DOHH2 (cell line): ENCODE measurements around the gene UQCRH.

Source experiments
- H3F3A ChIP-seq: fragments of 200-600 bp; sonication (generic), shearing (Covaris generic); 2 replicates; pipeline ENCODE4 v1.6.0; 2016; ENCODE audit warnings: antibody characterized with exemption, mild to moderate bottlenecking; ENCODE audit not compliant: control insufficient read depth, insufficient read depth
- H3K27ac ChIP-seq: fragments of 200-600 bp; sonication (generic); 2 replicates; pipeline ENCODE4 v1.5.1; 2014; ENCODE audit warnings: low read depth, mild to moderate bottlenecking, low read length, moderate library complexity
- H3K27me3 ChIP-seq: fragments of 200-600 bp; sonication (generic); 2 replicates; pipeline ENCODE4 v1.6.1; 2014; ENCODE audit warnings: mild to moderate bottlenecking, low read length, mixed read lengths; ENCODE audit not compliant: control insufficient read depth
- H3K36me3 ChIP-seq: fragments of 200-600 bp; sonication (generic); 2 replicates; pipeline ENCODE4 v1.6.1; 2014; ENCODE audit warnings: mild to moderate bottlenecking, low read length, moderate library complexity, mixed read lengths; ENCODE audit not compliant: control insufficient read depth
- H3K4me1 ChIP-seq: fragments of 200-600 bp; sonication (generic); 2 replicates; pipeline ENCODE4 v1.6.1; 2014; ENCODE audit warnings: mild to moderate bottlenecking, low read length, mixed read lengths; ENCODE audit not compliant: control insufficient read depth
- H3K4me2 ChIP-seq: fragments of 200-600 bp; sonication (generic); 2 replicates; pipeline ENCODE4 v1.6.0; 2014; ENCODE audit warnings: mild to moderate bottlenecking, low read length, moderate library complexity
- H3K4me3 ChIP-seq: fragments of 200-600 bp; sonication (generic); 2 replicates; pipeline ENCODE4 v1.5.1; 2014; ENCODE audit warnings: mild to moderate bottlenecking, low read length, mixed read lengths
- H3K79me2 ChIP-seq: fragments of 200-600 bp; sonication (generic); 2 replicates; pipeline ENCODE4 v1.6.1; 2014; ENCODE audit warnings: mild to moderate bottlenecking, low read length, mixed read lengths; ENCODE audit not compliant: control insufficient read depth
- H3K9me2 ChIP-seq: fragments of 200-600 bp; sonication (generic); replicated peaks from 2 replicates; pipeline ENCODE4 v1.6.1; 2014; ENCODE audit warnings: mild to moderate bottlenecking, low read length, mixed read lengths; ENCODE audit not compliant: control insufficient read depth
- H3K9me3 ChIP-seq: fragments of 200-600 bp; sonication (generic); 2 replicates; pipeline ENCODE4 v1.6.1; 2014; ENCODE audit warnings: antibody characterized with exemption, low read length, mixed read lengths; ENCODE audit not compliant: control insufficient read depth, insufficient read depth
- H4K20me1 ChIP-seq: fragments of 200-600 bp; sonication (generic); 2 replicates; pipeline ENCODE4 v1.6.0; 2014; ENCODE audit warnings: low read depth, mild to moderate bottlenecking, antibody characterized with exemption, low read length, moderate library complexity; ENCODE audit not compliant: control insufficient read depth, insufficient read depth
- CTCF ChIP-seq: fragments of 200-600 bp; sonication (generic); IDR thresholded peaks from one replicate; pipeline ENCODE4 v1.5.1; 2014; ENCODE audit warnings: antibody characterized with exemption, mild to moderate bottlenecking, low read depth, low read length; ENCODE audit not compliant: poor library complexity, severe bottlenecking
- EZH2phosphoT487 ChIP-seq: fragments of 200-600 bp; sonication (generic); IDR thresholded peaks from 2 replicates; pipeline ENCODE4 v1.6.1; 2017; ENCODE audit warnings: borderline replicate concordance, mild to moderate bottlenecking, antibody characterized with exemption, low read length, moderate library complexity, mixed read lengths

The UQCRH gene

DNA sequence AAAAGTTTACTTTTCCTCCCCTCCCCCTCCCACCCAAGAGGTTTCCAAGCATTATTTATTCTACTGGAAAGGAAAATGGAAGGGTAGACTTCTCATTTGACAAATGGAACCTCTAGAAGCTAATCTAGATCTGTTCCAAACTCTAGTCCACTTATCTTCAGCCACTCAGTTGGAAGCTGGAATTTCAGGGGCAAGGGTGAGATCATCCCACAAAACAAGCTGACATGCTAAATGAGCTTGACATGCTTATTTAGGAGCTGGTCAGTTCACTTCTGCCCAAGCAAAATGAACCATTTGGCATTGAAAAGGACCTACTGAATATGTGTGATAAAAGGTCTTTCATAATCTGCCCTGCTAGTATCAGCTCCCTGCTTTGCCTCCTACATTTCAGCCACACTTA is 5.1 kb upstream of the UQCRH start:
- Histone ChIP-seq H3K79me2 (peaks cover 60% of the 10 kb centered on the region), H4K20me1 (peaks cover 14% of the 10 kb centered on the region; the same call in 1 of the 2 replicates), H3K27me3 (no peaks in the 10 kb centered on the region), H3K4me2 (no peak overlapping the region), H3K4me3 (no peak overlapping the region), H3K27ac (no peak overlapping the region), H3K4me1 (peaks cover 14% of the 10 kb centered on the region), H3K9me3 (no peaks in the 10 kb centered on the region), H3K36me3 (peaks cover 73% of the 10 kb centered on the region), H3K9me2 (no peaks in the 10 kb centered on the region), H3F3A (no peaks in the 10 kb centered on the region; the same call in 1 of the 2 replicates)
- TF ChIP-seq EZH2phosphoT487 = no peak
- TF ChIP-seq CTCF = no peak

DNA sequence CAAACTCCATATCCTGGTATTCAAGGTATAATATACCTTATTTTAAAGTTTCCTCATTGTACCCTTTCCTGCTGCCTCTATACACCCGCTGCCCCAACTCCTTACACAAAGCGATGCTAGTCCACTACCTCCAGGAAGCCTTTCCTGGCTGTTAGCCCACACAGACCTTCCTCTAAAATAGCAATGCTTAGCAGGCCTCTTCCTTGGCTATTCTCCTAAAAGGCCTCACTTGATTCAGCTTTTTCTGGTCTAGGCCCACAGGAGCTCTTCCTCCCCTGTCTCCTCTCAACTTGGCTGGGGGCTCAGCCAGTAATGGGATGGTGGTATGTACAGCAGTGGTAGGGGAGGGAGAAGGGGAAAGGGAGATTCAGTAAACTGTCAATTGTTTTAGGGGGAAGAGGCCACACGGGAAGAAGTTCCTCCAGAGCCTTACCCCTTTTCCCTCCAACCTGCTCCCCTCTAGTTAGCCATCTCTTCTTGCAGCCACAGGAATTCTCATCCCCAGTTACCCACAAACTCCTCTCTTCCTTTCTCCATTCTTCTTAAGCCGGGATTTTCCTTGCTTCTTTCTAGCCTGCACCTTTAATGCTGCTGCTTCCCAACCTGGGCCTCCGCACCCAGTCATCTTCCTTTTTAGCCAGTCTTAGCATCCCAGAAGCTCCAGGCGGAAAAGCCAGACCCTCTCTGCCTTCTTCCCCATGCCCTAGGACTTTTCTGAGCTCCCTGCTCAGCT is 2.7 kb upstream of the UQCRH start:
- Histone ChIP-seq H3K4me1 (peaks cover 14% of the 10 kb centered on the region), H3K36me3 (peaks cover 73% of the 10 kb centered on the region), H3F3A (peaks cover 3% of the 10 kb centered on the region), H3K9me2 (no peaks in the 10 kb centered on the region), H3K4me2 (peak overlapping the region; percentile 92), H3K9me3 (no peaks in the 10 kb centered on the region), H3K79me2 (peaks cover 84% of the 10 kb centered on the region), H3K27ac (no peak overlapping the region), H3K27me3 (no peaks in the 10 kb centered on the region), H3K4me3 (peak overlapping the region; percentile 81), H4K20me1 (peaks cover 14% of the 10 kb centered on the region; the same call in 1 of the 2 replicates)
- no peak for TF ChIP-seq EZH2phosphoT487
- no peak for TF ChIP-seq CTCF

GRCh38 chr1:46301406-46301807 is 2.1 kb upstream of the UQCRH start:
- Histone ChIP-seq H3K27ac (peak overlapping the region; percentile 77), H3K4me2 (peak overlapping the region; percentile 92)

More at GRCh38 chr1:46301406-46301807, 2.1 kb upstream of the UQCRH start:
- H3K9me2 ChIP-seq = no peaks in the 10 kb centered on the region
- peaks cover 3% of the 10 kb centered on the region for H3F3A ChIP-seq
- TF ChIP-seq EZH2phosphoT487 (no peak), CTCF (no peak)
- peaks cover 15% of the 10 kb centered on the region for H3K4me1 ChIP-seq
- H3K4me3 ChIP-seq = peak overlapping the region; percentile 81
- peaks cover 90% of the 10 kb centered on the region for H3K79me2 ChIP-seq
- H3K36me3 ChIP-seq = peaks cover 73% of the 10 kb centered on the region
- peaks cover 16% of the 10 kb centered on the region; the same call in 1 of the 2 replicates for H4K20me1 ChIP-seq
- no peaks in the 10 kb centered on the region for H3K27me3 ChIP-seq
- no peaks in the 10 kb centered on the region for H3K9me3 ChIP-seq
